H1 (cell line): ENCODE results near the gene PPIL4. TPM values are rescaled to one million over a fixed set of nuclear protein-coding genes. Genes with fewer than 3 reads are reported as not detected.

Experiments used
- CTCF ChIA-PET: fragments of 300-600 bp; sonication (Branson Sonifier 250); formaldehyde crosslinking; loops from one replicate; lab custom pipeline; 2021; ENCODE audit not compliant: partially characterized antibody; lab: Charles Lee
- POLR2A ChIA-PET: fragments of 300-600 bp; sonication (Branson Sonifier 250); formaldehyde crosslinking; loops from one replicate; lab custom pipeline; 2021; ENCODE audit warnings: inconsistent platforms; ENCODE audit not compliant: partially characterized antibody; lab: Charles Lee
- DNase-seq, 2 experiments: peaks; one replicate each; pipeline versions ENCODE4 v3.0.0 to v3.0.0-alpha.2; 2010 to 2022; ENCODE audit warnings: low spot score in 2 of 2, low read depth in 1 of 2, mixed read lengths in 1 of 2
- FAIRE-seq: peaks from 2 replicates; lab custom pipeline; 2011; peaks lifted over from hg19 to GRCh38; lab: Jason Lieb, UNC
- H2AFZ ChIP-seq: 2 replicates; pipeline ENCODE4 v1.8.1; 2012; ENCODE audit warnings: low read length, inconsistent platforms
- H2AK5ac ChIP-seq: 2 replicates; pipeline ENCODE4 v1.6.1; 2013; ENCODE audit warnings: low read depth, low read length
- H2BK120ac ChIP-seq: replicated peaks from 2 replicates; pipeline ENCODE3; 2013; ENCODE audit warnings: low read depth, low read length, inconsistent platforms
- H2BK12ac ChIP-seq: 2 replicates; pipeline ENCODE4 v1.6.1; 2013; ENCODE audit warnings: low read depth, low read length
- H2BK15ac ChIP-seq: 2 replicates; pipeline ENCODE4 v1.6.1; 2013; ENCODE audit warnings: low read length
- H2BK20ac ChIP-seq: 2 replicates; pipeline ENCODE4 v1.6.1; 2013; ENCODE audit warnings: low read length
- H2BK5ac ChIP-seq: 2 replicates; pipeline ENCODE4 v1.6.1; 2013; ENCODE audit warnings: low read depth, low read length
- H3K14ac ChIP-seq: 2 replicates; pipeline ENCODE4 v1.6.1; 2013; ENCODE audit warnings: inconsistent platforms; ENCODE audit not compliant: insufficient read length
- H3K18ac ChIP-seq: 2 replicates; pipeline ENCODE4 v1.6.1; 2013; ENCODE audit warnings: low read length; ENCODE audit errors: extremely low read depth
- H3K23ac ChIP-seq: 2 replicates; pipeline ENCODE4 v1.6.1; 2013; ENCODE audit warnings: inconsistent platforms; ENCODE audit not compliant: insufficient read length
- H3K23me2 ChIP-seq: 2 replicates; pipeline ENCODE4 v1.6.1; 2013; ENCODE audit warnings: low read depth, low read length
- H3K27ac ChIP-seq: 2 replicates; pipeline ENCODE4 v1.6.1; 2011; ENCODE audit warnings: low read depth, low read length, inconsistent platforms
- H3K27me3 ChIP-seq, 4 experiments: replicated peaks in 1 of 4; 1 replicate in 1 of 4; 2 replicates in 3 of 4; pipeline versions ENCODE4 v1.6.1 to v1.8.1; 2011 to 2013; ENCODE audit warnings: low read length in 3 of 4, mild to moderate bottlenecking in 3 of 4, inconsistent platforms in 2 of 4, mixed read lengths in 2 of 4, moderate library complexity in 1 of 4; ENCODE audit not compliant: control insufficient read depth in 3 of 4, insufficient read depth in 3 of 4; ENCODE audit errors: extremely low read depth in 1 of 4
- H3K36me3 ChIP-seq, 4 experiments: 2 replicates each; pipeline versions ENCODE4 v1.6.1 to v1.8.1; 2011 to 2013; ENCODE audit warnings: mild to moderate bottlenecking in 4 of 4, low read length in 3 of 4, moderate library complexity in 2 of 4, control low read depth in 1 of 4, inconsistent platforms in 1 of 4; ENCODE audit not compliant: insufficient read depth in 4 of 4, control insufficient read depth in 2 of 4
- H3K4ac ChIP-seq: replicated peaks from 2 replicates; pipeline ENCODE3; 2013; ENCODE audit warnings: low read length, low read depth, mixed read lengths, inconsistent platforms; ENCODE audit not compliant: insufficient read length
- H3K4me1 ChIP-seq, 4 experiments: replicated peaks in 1 of 4; 1 replicate in 1 of 4; 2 replicates in 3 of 4; pipeline versions ENCODE4 v1.6.1 to v1.8.1; 2011 to 2013; ENCODE audit warnings: low read length in 3 of 4, inconsistent platforms in 2 of 4, mixed read lengths in 1 of 4; ENCODE audit not compliant: insufficient read depth in 4 of 4, control insufficient read depth in 3 of 4
- H3K4me2 ChIP-seq, 2 experiments: 2 replicates each; pipeline versions ENCODE4 v1.6.1 to v1.8.1; 2011 to 2013; ENCODE audit warnings: low read depth in 2 of 2, low read length in 2 of 2, control low read depth in 1 of 2, inconsistent platforms in 1 of 2, mild to moderate bottlenecking in 1 of 2; ENCODE audit not compliant: insufficient read depth in 1 of 2
- H3K4me3 ChIP-seq, 4 experiments: fragments of 200-600, 300-600 bp in 1 of 4; sonication (generic), shearing (Covaris generic), sonication (Bioruptor Twin) in 1 of 4; 2 replicates each; pipeline versions ENCODE4 v1.5.1 to v1.8.1; 2011 to 2016; ENCODE audit warnings: low read length in 4 of 4, low read depth in 3 of 4, control low read depth in 2 of 4, inconsistent platforms in 2 of 4, mild to moderate bottlenecking in 2 of 4, mixed read lengths in 1 of 4, moderate library complexity in 1 of 4; ENCODE audit not compliant: insufficient read depth in 2 of 4; ENCODE audit errors: extremely low read depth in 1 of 4
- H3K56ac ChIP-seq: replicated peaks from 2 replicates; pipeline ENCODE3; 2013; ENCODE audit warnings: low read depth, mild to moderate bottlenecking, mixed read lengths, low read length, inconsistent platforms; ENCODE audit not compliant: insufficient read length
- H3K79me1 ChIP-seq: 2 replicates; pipeline ENCODE4 v1.6.1; 2013; ENCODE audit warnings: low read depth, low read length, control low read depth
- H3K79me2 ChIP-seq, 2 experiments: 2 replicates each; pipeline versions ENCODE4 v1.6.1 to v1.8.1; 2012 to 2013; ENCODE audit warnings: low read length in 2 of 2, mild to moderate bottlenecking in 2 of 2, inconsistent platforms in 1 of 2; ENCODE audit not compliant: insufficient read depth in 2 of 2, control insufficient read depth in 1 of 2
- H3K9ac ChIP-seq, 4 experiments: replicated peaks in 1 of 4; 1 replicate in 1 of 4; 2 replicates in 3 of 4; pipeline versions ENCODE4 v1.6.1 to v1.8.1; 2011 to 2013; ENCODE audit warnings: low read depth in 3 of 4, low read length in 3 of 4, control low read depth in 2 of 4, mild to moderate bottlenecking in 2 of 4, moderate library complexity in 2 of 4, inconsistent platforms in 1 of 4; ENCODE audit errors: extremely low read depth in 1 of 4
- H3K9me3 ChIP-seq, 2 experiments: 2 replicates each; pipeline versions ENCODE4 v1.6.1 to v1.8.1; 2012 to 2013; ENCODE audit warnings: mild to moderate bottlenecking in 2 of 2, moderate library complexity in 2 of 2, control low read depth in 1 of 2, inconsistent platforms in 1 of 2, low read depth in 1 of 2, low read length in 1 of 2, mixed read lengths in 1 of 2; ENCODE audit not compliant: insufficient read depth in 2 of 2
- H4K20me1 ChIP-seq, 2 experiments: replicated peaks in 1 of 2; 2 replicates each; pipeline versions ENCODE3 to v1.8.1; 2011 to 2013; ENCODE audit warnings: inconsistent platforms in 2 of 2, low read length in 2 of 2, mild to moderate bottlenecking in 1 of 2; ENCODE audit not compliant: insufficient read depth in 2 of 2, control insufficient read depth in 1 of 2
- H4K5ac ChIP-seq: 2 replicates; pipeline ENCODE4 v1.6.1; 2013; ENCODE audit warnings: low read length, low read depth, mixed read lengths, inconsistent platforms; ENCODE audit not compliant: insufficient read length
- H4K8ac ChIP-seq: 2 replicates; pipeline ENCODE4 v1.8.0; 2013; ENCODE audit warnings: mild to moderate bottlenecking, moderate library complexity, low read length, inconsistent platforms; ENCODE audit not compliant: insufficient read depth; ENCODE audit errors: extremely low read depth
- H4K91ac ChIP-seq: replicated peaks from 2 replicates; pipeline ENCODE3; 2013; ENCODE audit warnings: low read length, mixed read lengths, inconsistent platforms; ENCODE audit not compliant: insufficient read length
- CBX5 ChIP-seq: fragments of 300-800, 300-1000 bp; sonication (generic); IDR thresholded peaks from 2 replicates; pipeline ENCODE4 v1.7.1; 2016; ENCODE audit warnings: antibody characterized with exemption, low read length, low read depth
- CREB1 ChIP-seq: IDR thresholded peaks from 2 replicates; pipeline ENCODE4 v1.6.1; 2012; ENCODE audit warnings: inconsistent platforms
- FOSL1 ChIP-seq: IDR thresholded peaks from 2 replicates; pipeline ENCODE4 v1.6.1; 2011; ENCODE audit warnings: mild to moderate bottlenecking, low read depth, low read length, moderate library complexity; ENCODE audit not compliant: insufficient read depth
- GABPA ChIP-seq: IDR thresholded peaks from 2 replicates; pipeline ENCODE4 v1.6.1; 2011; ENCODE audit warnings: mild to moderate bottlenecking, low read length, moderate library complexity, borderline replicate concordance; ENCODE audit not compliant: insufficient read depth
- JUND ChIP-seq: IDR thresholded peaks from 2 replicates; pipeline ENCODE4 v1.6.1; 2011; ENCODE audit warnings: mild to moderate bottlenecking, improper control_type of control experiment, low read length
- SIRT6 ChIP-seq: IDR thresholded peaks from one replicate; pipeline ENCODE4 v1.7.1; 2012; ENCODE audit warnings: low read length, inconsistent platforms
- SP2 ChIP-seq: IDR thresholded peaks from 2 replicates; pipeline ENCODE4 v1.6.1; 2012; ENCODE audit warnings: mild to moderate bottlenecking, low read length, inconsistent platforms
- SRF ChIP-seq: IDR thresholded peaks from 2 replicates; pipeline ENCODE4 v1.6.1; 2011; ENCODE audit warnings: mild to moderate bottlenecking, low read depth, low read length, moderate library complexity
- TBP ChIP-seq: IDR thresholded peaks from 2 replicates; pipeline ENCODE4 v1.6.1; 2011; ENCODE audit warnings: low read depth, low read length, improper control_type of control experiment
- YY1 ChIP-seq: IDR thresholded peaks from 2 replicates; pipeline ENCODE4 v1.6.1; 2011; ENCODE audit warnings: low read depth, mild to moderate bottlenecking, low read length
- WGBS, 2 experiments: shearing (Covaris generic) in 1 of 2; methylation state at CpG; one replicate each; pipeline versions ENCODE4 v1.1.6 to v1.1.7; 2013 to 2015; ENCODE audit warnings: low lambda C conversion rate in 2 of 2, mixed read lengths in 2 of 2, inconsistent platforms in 1 of 2, low coverage in 1 of 2, missing lambda C conversion rate in 1 of 2; ENCODE audit not compliant: insufficient replicate concordance in 2 of 2, insufficient coverage in 1 of 2, insufficient read length in 1 of 2; ENCODE audit errors: extremely low coverage in 1 of 2, missing lambda C conversion rate in 1 of 2; 5-methylcytosine and 5-hydroxymethylcytosine counted together
- polyA plus RNA-seq, 7 experiments: library from polyadenylated mRNA; depleted of rRNA in 3 of 7; stranded (reverse) in 5 of 7; unstranded in 2 of 7; fragments of >200 nt in 5 of 7; fragments of 200-250 nt in 2 of 7; gene quantifications; 1 replicate in 5 of 7; 2 replicates in 1 of 7; 4 replicates in 1 of 7; pipeline versions ENCODE4 v1.2.1 to v1.2.3, GENCODE V29; 2011 to 2013; ENCODE audit warnings: missing spikeins in 2 of 7, mixed read lengths in 2 of 7
- total RNA-seq: library from RNA; stranded (reverse); fragmentation: NEBNext Ultra II Directional; extraction: Animal tissue kit (Norgen Biotek cat#: 25700); gene quantifications from 2 replicates; pipeline ENCODE4 v1.2.1, GENCODE V29; 2021
- TF ChIP-seq, protein P1 (sequence below): IDR thresholded peaks from 2 replicates; pipeline ENCODE4 v1.6.1; 2012; ENCODE audit warnings: low read length, inconsistent platforms

Gene PPIL4
- total and polyA plus RNA-seq, 2 of the 8 experiments (the other 6 are each of a cell fraction or from before 2014, with no cell fraction given), result 2.0 to 33.2 TPM

DNA sequence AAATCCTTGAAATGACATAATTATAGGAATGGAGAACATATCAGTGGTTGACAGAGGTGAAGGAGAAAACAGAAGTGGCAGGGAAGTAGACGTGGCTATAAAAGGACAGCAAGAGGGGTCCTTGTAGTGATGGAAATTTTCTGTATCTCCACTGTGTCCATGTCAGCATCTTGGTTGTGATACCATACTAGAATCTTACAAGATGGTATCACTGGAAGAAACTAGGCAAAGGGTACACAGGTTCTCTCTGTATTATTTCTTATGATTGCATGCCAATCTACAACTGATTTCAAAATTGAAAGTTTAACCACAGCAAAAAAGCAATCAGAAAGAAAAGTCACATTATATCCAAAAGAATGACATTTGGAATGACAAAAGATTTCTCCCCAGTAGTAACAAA lies 44.6 kb downstream of the PPIL4 start:
- H4K5ac ChIP-seq, result no peak overlapping the region
- ChIA-PET CTCF (no interaction called here), POLR2A (no interaction called here)
- H3K27me3 ChIP-seq, result no peaks in the 10 kb centered on the region
- no peak overlapping the region for H2BK15ac ChIP-seq
- H3K4me3 ChIP-seq, result no peak overlapping the region
- DNase-seq (no peak), FAIRE-seq (no peak)
- no peak overlapping the region for H3K23ac ChIP-seq
- no peak overlapping the region for H4K8ac ChIP-seq
- no peak overlapping the region for H3K18ac ChIP-seq
- H3K56ac ChIP-seq, result no peak overlapping the region
- H2BK5ac ChIP-seq, result no peak overlapping the region
- no peak overlapping the region for H3K4me2 ChIP-seq
- no peaks in the 10 kb centered on the region for H3K23me2 ChIP-seq
- WGBS, 2 experiments, result 88% methylated on average over 1 of the region's 1 CpG; no CpG with 5 or more reads in 1 of the 2 experiments
- no peak overlapping the region for H2AK5ac ChIP-seq
- H2BK120ac ChIP-seq, result no peak overlapping the region
- H2BK12ac ChIP-seq, result no peak overlapping the region
- H4K20me1 ChIP-seq, result no peaks in the 10 kb centered on the region
- H2BK20ac ChIP-seq, result no peak overlapping the region
- H3K9me3 ChIP-seq, result no peaks in the 10 kb centered on the region
- no peak overlapping the region for H3K4ac ChIP-seq
- H3K9ac ChIP-seq, result no peak overlapping the region
- no peaks in the 10 kb centered on the region for H3K4me1 ChIP-seq
- no peak overlapping the region for H3K14ac ChIP-seq
- no peak overlapping the region for H4K91ac ChIP-seq
- no peak for TF ChIP-seq YY1
- no peak for TF ChIP-seq CREB1
- no peak for TF ChIP-seq TBP
- no peak for TF ChIP-seq SP2
- TF ChIP-seq FOSL1, result no peak
- TF ChIP-seq, protein P1, sequence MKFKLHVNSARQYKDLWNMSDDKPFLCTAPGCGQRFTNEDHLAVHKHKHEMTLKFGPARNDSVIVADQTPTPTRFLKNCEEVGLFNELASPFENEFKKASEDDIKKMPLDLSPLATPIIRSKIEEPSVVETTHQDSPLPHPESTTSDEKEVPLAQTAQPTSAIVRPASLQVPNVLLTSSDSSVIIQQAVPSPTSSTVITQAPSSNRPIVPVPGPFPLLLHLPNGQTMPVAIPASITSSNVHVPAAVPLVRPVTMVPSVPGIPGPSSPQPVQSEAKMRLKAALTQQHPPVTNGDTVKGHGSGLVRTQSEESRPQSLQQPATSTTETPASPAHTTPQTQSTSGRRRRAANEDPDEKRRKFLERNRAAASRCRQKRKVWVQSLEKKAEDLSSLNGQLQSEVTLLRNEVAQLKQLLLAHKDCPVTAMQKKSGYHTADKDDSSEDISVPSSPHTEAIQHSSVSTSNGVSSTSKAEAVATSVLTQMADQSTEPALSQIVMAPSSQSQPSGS, result no peak
- no peak for TF ChIP-seq GABPA
- TF ChIP-seq CBX5, result no peak
- no peak for TF ChIP-seq JUND
- TF ChIP-seq SRF, result no peak
- no peak for TF ChIP-seq SIRT6
- H2AFZ ChIP-seq, result no peak overlapping the region
- no peaks in the 10 kb centered on the region for H3K79me2 ChIP-seq
- H3K36me3 ChIP-seq, result peaks cover 0 to 10% (median 0%) of the 10 kb centered on the region in 4 experiments; a peak in 1 of 8 replicates
- H3K27ac ChIP-seq, result no peak overlapping the region
- H3K79me1 ChIP-seq, result no peaks in the 10 kb centered on the region
